ENCODE results near the gene ATP5F1E.

DNA sequence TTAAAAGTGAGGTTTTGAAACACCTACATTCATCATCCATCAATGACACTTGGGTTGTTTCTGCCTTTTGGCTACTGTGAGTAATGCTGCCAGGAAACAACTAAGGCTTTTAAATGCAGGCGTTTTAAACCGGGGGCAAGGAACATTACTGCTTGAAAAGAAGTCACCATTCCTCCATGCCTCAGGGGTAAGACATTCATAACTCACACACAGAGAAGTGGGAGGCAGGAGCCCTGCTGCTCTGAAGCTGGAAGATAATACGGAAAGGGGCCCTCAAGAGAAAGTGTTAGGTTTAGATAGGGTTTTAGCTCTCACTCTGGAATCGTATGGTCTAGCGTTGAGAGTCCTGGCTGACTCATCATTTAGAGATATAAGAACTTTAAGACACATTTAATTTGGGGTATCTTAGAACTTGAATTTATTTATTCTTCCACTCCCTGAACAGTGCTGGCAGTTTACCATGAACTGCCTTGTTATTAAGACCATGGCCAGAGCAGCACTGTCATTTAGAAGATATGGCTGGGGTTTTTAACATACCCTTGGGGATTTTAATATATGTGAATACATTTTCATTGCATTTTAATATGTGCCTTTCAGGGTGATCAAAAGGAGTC, 11.1 kb downstream of the ATP5F1E start:
- no peak for TF ChIP-seq CTCF (IDR thresholded peaks at IDR 0.05)
- no peak for TF ChIP-seq EP300 (IDR thresholded peaks at IDR 0.05)
- TF ChIP-seq POLR2A (IDR thresholded peaks at IDR 0.05): no peak
